OCI-LY3 (cell line): Measurements from ENCODE around the gene ZNF516.

Source experiments
- H2AFZ ChIP-seq: fragments of 200-600, 300-600 bp; shearing (Covaris generic); 2 replicates; pipeline ENCODE4 v1.6.0; 2014; ENCODE audit warnings: antibody characterized with exemption, low read depth, low read length
- H3K27ac ChIP-seq: fragments of 200-600, 300-600 bp; sonication (generic); 2 replicates; pipeline ENCODE4 v1.5.1; 2014; ENCODE audit warnings: mild to moderate bottlenecking, low read length, moderate library complexity, mixed read lengths
- H3K27me3 ChIP-seq: fragments of 200-600, 300-600 bp; sonication (generic); 2 replicates; pipeline ENCODE4 v1.6.1; 2014; ENCODE audit warnings: low read depth, low read length, mixed read lengths
- H3K36me3 ChIP-seq: fragments of 200-600, 300-600 bp; sonication (generic); replicated peaks from 2 replicates; pipeline ENCODE3; 2014; ENCODE audit warnings: low read depth, low read length, mixed read lengths
- H3K4me1 ChIP-seq: fragments of 300-600, 200-600 bp; sonication (generic); 2 replicates; pipeline ENCODE4 v1.6.1; 2014; ENCODE audit warnings: low read length, mixed read lengths
- H3K4me2 ChIP-seq: fragments of 200-600, 300-600 bp; sonication (generic); 2 replicates; pipeline ENCODE4 v1.6.1; 2014; ENCODE audit warnings: low read length, mixed read lengths
- H3K4me3 ChIP-seq: fragments of 300-600, 200-600 bp; sonication (generic); 2 replicates; pipeline ENCODE4 v1.5.1; 2014; ENCODE audit warnings: antibody characterized with exemption, mild to moderate bottlenecking, low read length, moderate library complexity
- H3K79me2 ChIP-seq: fragments of 300-600, 200-600 bp; shearing (Covaris generic); 2 replicates; pipeline ENCODE4 v1.6.1; 2014; ENCODE audit warnings: mild to moderate bottlenecking, low read length, mixed read lengths
- H3K9ac ChIP-seq: fragments of 300-600, 200-600 bp; shearing (Covaris generic); 2 replicates; pipeline ENCODE4 v1.6.0; 2014; ENCODE audit warnings: mild to moderate bottlenecking, low read length, moderate library complexity
- H3K9me3 ChIP-seq: fragments of 200-600, 300-600 bp; shearing (Covaris generic); 2 replicates; pipeline ENCODE4 v1.6.1; 2014; ENCODE audit warnings: low read length, mixed read lengths; ENCODE audit not compliant: insufficient read depth
- H4K20me1 ChIP-seq: fragments of 200-600, 300-600 bp; sonication (generic); 2 replicates; pipeline ENCODE4 v1.6.1; 2016; ENCODE audit warnings: low read length, mixed read lengths; ENCODE audit not compliant: insufficient read depth
- CTCF ChIP-seq: fragments of 200-600, 300-600 bp; sonication (generic); IDR thresholded peaks from 2 replicates; pipeline ENCODE4 v1.5.1; 2014; ENCODE audit warnings: antibody characterized with exemption, low read length, low read depth
- EZH2phosphoT487 ChIP-seq: fragments of 200-600 bp; shearing (Covaris generic); IDR thresholded peaks from 2 replicates; pipeline ENCODE4 v1.6.1; 2018; ENCODE audit warnings: antibody characterized with exemption, mixed run types, low read depth

Gene ZNF516

GRCh38 chr18:76455003-76455676 is 39.9 kb downstream of the ZNF516 start:
- Histone ChIP-seq H3K4me2 (no peak overlapping the region), H3K79me2 (no peaks in the 10 kb centered on the region), H3K9ac (no peak overlapping the region), H3K9me3 (no peaks in the 10 kb centered on the region), H2AFZ (no peak overlapping the region), H3K27me3 (no peaks in the 10 kb centered on the region), H3K36me3 (no peaks in the 10 kb centered on the region), H4K20me1 (no peaks in the 10 kb centered on the region), H3K4me1 (no peaks in the 10 kb centered on the region), H3K27ac (no peak overlapping the region), H3K4me3 (no peak overlapping the region)
- no peak for TF ChIP-seq EZH2phosphoT487
- no peak for TF ChIP-seq CTCF

- no peaks in the 10 kb centered on the region for H3K4me1 ChIP-seq
Observed at GRCh38 chr18:76454418-76454817, 40.6 kb downstream of the ZNF516 start.

GRCh38 chr18:76453932-76454331 is 41.1 kb downstream of the ZNF516 start:
- Histone ChIP-seq H3K9ac (no peak overlapping the region), H2AFZ (no peak overlapping the region), H3K4me2 (no peak overlapping the region), H3K27ac (no peak overlapping the region), H3K9me3 (no peaks in the 10 kb centered on the region), H3K36me3 (no peaks in the 10 kb centered on the region), H4K20me1 (no peaks in the 10 kb centered on the region), H3K4me1 (no peaks in the 10 kb centered on the region), H3K4me3 (no peak overlapping the region), H3K79me2 (no peaks in the 10 kb centered on the region), H3K27me3 (no peaks in the 10 kb centered on the region)
- TF ChIP-seq CTCF: no peak

More at GRCh38 chr18:76454418-76454817, 40.6 kb downstream of the ZNF516 start:
- no peaks in the 10 kb centered on the region for H4K20me1 ChIP-seq
- H3K79me2 ChIP-seq: no peaks in the 10 kb centered on the region
- H3K27ac ChIP-seq: no peak overlapping the region
- H3K4me3 ChIP-seq: no peak overlapping the region
- no peaks in the 10 kb centered on the region for H3K36me3 ChIP-seq
- H3K4me2 ChIP-seq: no peak overlapping the region
- no peaks in the 10 kb centered on the region for H3K9me3 ChIP-seq
- no peak overlapping the region for H2AFZ ChIP-seq
- H3K9ac ChIP-seq: no peak overlapping the region
- no peaks in the 10 kb centered on the region for H3K27me3 ChIP-seq
- TF ChIP-seq CTCF: no peak
- TF ChIP-seq EZH2phosphoT487: no peak

- Histone ChIP-seq H3K4me3 (no peak overlapping the region), H3K4me2 (no peak overlapping the region), H2AFZ (no peak overlapping the region), H3K79me2 (no peaks in the 10 kb centered on the region), H3K9ac (no peak overlapping the region), H3K27ac (no peak overlapping the region), H3K27me3 (no peaks in the 10 kb centered on the region), H3K4me1 (no peaks in the 10 kb centered on the region), H3K36me3 (no peaks in the 10 kb centered on the region), H4K20me1 (no peaks in the 10 kb centered on the region), H3K9me3 (no peaks in the 10 kb centered on the region)
- no peak for TF ChIP-seq CTCF
- TF ChIP-seq EZH2phosphoT487: no peak
Observed at GRCh38 chr18:76453057-76453561, 41.9 kb downstream of the ZNF516 start.
